HG02938 (cell line): ENCODE results near the gene CENPP.

Experiments used
- ATAC-seq: cut with Tn5 transposase; IDR thresholded peaks from one replicate; pipeline ENCODE4 v1.9.1; 2021; ENCODE audit warnings: mild to moderate bottlenecking, moderate library complexity; ENCODE audit not compliant: unreplicated experiment

The CENPP gene

DNA sequence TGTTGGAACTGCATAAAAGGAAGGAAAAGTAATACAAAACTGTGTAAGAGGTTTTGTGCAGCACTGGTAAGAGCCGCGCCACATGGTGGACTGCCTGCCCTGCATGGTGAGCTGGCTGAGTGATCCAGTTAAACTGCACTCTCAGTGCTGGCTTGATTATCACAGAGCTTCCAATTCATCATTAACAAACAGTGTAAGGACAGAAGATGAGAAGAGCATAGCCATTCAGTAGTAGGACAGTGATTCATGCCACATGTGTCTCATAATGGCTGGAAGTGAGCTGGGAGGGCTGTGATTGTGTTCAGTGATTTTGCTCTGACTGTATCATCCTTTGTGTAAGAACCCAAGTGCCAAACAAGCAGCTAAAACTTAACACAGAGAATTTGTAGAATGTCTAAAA lies 142.5 kb downstream of the CENPP start:
- ATAC-seq = no peak

GRCh38 chr9:92474587-92474986 lies 148.8 kb downstream of the CENPP start:
- no peak for ATAC-seq

GRCh38 chr9:92476962-92477361 lies 151.2 kb downstream of the CENPP start:
- ATAC-seq = no peak

- ATAC-seq = no peak
Measured at GRCh38 chr9:92478783-92479182, 153.0 kb downstream of the CENPP start.

GRCh38 chr9:92479346-92479745 lies 153.6 kb downstream of the CENPP start:
- ATAC-seq = no peak

- no peak for ATAC-seq
Measured at GRCh38 chr9:92480291-92480771, 154.6 kb downstream of the CENPP start.

GRCh38 chr9:92480986-92481633 lies 155.4 kb downstream of the CENPP start:
- no peak for ATAC-seq

DNA sequence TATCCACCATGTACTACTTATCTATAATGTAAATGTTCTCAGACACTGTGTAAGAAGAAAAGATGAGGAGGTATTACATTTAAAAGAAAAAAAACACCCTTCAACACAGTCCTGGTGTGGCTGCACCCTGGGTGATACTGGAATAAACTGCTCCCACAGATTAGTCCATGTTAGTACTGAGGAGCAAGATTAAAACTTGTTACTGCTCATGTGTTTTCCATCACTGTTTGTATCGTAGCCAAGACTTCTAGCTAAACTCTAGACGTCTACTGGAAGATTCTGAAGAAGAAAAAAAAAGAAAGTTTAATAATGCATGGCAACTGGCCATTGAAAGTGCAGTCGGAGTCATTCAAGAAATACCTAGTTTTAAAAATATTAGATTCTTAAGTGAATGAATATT lies 156.6 kb downstream of the CENPP start, which contains the start of gene ASPN:
TSS of gene ASPN (minus strand) at position 178 of the 400 bp plus-strand sequence.
- ATAC-seq = no peak

DNA sequence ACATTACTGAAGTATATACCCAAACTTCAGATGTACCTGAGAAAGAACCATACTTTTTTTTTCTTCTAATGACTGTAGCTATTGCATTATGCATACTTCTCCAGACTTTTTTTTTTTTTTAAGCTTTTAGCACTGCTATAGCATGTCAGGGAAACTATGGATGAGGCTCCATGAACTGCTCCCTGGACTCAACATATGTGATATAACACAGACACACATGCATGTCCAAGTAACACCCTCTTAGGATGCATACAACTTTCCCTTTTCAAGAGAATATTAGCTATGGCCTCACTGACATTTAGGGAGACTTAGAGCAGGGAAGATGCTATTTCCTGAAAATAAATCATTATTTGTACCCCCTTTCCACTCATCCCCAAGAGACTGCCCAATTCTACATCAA lies 157.1 kb downstream of the CENPP start:
- ATAC-seq = no peak

GRCh38 chr9:92483627-92484545 lies 158.1 kb downstream of the CENPP start:
- ATAC-seq = no peak

DNA sequence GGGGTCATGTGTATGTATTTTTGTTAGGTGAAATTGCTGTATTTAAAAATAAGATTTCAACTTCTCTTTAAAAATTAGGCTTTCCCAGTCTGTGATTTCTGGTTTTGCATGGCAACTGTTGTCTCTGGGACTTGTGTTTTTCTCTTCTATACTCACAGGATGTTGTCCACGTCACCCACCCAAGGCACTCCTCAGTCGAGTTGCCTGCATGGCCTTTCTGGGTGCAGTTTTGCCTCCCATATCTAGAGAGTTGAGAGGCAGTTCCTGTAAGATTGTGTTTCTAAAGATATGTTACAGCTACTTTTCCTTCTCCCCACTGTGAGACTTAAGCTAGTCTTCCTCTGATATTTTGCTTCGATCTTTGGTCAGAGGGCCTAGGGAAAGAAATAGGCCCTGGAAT lies 158.8 kb downstream of the CENPP start:
- ATAC-seq = no peak

DNA sequence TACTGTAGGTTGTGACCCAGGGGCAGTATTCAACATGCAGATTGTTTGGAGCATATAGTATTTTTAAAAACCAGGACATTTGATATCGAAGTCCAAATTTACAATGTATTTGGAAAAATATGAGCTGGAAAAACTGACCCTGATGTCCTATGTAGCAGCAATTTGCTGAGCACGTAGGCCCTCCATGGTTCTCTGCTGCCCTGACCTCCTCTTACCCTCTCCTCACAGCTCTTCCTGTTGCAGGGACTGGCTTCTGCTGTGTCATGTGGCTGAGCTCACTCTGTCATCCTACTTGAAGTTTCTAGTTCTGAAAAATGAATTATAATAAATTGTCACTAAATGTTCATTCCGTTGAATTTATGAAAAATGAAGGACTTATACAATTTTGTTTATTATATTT lies 160.6 kb downstream of the CENPP start:
- ATAC-seq = no peak

DNA sequence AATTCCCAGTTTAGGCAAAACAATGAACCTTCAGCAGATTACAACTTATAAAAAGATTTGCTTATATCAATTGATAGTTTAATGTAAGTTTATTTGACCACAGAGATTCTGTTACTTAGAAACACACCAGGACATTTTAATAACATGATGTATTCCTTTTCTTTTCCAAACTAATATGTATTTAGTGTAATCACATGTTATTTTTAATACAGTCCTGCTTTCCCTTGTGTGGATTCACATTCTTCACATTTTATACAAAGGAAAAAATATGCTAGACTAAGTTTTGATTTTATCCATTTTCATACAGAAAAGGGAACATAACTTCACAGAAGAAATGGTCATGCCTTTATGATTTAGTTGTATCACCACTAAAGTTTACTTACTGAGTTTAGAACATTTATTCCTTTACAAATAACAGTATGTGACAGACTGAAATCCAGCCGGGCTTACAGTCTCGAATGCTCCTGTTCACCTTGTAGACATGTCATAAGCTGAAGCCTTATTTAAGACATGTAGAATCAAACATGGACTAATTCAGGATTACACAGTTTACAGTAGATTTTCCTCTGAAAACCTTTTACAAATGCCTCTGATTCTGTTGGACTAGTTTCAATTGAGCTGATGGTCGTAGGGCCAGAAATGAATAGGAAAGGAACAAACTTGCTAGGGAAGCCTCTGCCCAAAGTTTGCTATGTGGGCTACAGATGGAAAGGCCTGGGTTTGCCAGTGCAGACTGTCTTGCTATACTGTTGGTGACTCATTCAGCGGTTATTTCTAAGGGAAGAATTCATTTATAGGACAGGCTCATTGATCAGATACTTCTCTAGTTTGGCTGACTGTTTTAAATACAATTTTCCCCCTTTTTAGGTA lies 163.2 kb downstream of the CENPP start:
- ATAC-seq = no peak

DNA sequence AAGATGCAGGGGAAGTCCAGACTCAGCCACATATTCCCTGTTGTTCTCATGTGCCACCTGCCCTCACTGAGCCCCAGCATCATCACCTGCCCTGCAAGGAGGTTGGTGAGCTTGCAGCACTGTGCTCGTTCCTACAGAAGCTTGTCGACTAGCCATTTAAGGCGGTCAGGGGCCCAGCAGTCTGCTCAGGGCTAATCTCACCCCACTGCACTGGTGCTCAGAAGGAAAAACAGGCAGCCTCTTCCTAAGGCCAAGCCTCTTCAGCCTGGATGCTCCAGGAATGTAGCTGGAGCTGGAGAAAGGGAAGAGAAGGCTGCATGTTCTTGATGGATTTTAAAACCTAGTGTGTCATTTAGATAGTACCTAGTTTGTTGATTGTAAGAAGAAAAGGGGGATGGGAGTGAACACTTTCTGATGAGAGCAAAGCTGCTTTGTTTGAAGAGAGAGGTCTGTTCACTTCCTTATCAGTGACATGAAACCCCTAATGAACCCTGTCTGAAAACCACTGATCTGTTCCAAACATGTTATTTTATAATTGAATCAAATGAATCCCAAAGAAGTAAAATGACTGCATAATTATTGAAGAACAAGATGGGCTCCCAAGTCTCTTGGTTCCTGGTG lies 167.1 kb downstream of the CENPP start:
- ATAC-seq = no peak

DNA sequence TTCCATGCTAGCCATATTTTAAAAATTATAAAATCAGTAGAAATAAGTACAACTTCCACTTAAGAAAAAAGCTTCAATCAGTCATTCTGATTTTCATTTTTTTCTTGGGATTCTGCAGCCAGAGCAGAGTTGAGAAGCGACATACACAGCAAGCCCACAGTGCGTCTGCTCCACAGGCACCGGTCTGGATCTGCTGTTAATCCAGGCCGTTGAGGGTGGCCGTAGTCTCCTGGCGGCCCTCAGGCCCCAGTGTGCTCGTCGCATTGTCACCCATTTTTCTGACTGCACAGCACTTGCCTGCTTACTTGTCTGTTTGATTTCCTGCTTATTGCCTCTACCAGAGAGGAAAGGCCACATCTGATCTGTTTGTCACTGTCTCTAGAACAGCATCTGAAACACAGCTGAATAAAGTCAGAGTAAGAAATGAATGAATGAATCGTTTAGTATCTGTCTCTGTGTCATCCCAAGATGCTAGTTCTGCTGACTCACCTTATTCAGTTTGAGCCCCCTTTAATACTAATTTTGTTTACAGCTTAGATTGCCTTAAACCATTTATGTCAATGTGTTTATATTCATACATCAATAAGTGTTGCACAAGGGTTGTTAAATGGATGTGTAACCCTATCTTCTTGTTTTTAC lies 168.1 kb downstream of the CENPP start:
- no peak for ATAC-seq

DNA sequence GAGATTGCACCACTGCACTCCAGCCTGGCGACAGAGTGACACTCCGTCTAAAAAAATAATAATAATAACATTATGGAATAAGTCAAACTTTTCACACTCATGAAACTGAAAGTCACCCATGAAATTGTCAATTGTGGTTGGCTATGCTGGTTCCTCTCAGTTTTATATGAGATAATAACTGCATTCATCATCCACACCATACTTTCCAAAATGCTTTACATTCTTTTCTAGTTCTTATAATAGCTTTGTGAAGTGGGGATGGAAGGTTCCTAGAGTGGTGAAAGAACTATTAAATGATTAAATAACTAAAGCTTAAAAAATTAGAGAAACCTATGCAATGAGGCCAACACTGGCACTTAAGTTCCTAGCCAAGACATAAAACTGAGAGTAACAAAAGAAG lies 169.1 kb downstream of the CENPP start:
- no peak for ATAC-seq

- ATAC-seq = no peak
Measured at GRCh38 chr9:92496396-92497176, 170.8 kb downstream of the CENPP start.

DNA sequence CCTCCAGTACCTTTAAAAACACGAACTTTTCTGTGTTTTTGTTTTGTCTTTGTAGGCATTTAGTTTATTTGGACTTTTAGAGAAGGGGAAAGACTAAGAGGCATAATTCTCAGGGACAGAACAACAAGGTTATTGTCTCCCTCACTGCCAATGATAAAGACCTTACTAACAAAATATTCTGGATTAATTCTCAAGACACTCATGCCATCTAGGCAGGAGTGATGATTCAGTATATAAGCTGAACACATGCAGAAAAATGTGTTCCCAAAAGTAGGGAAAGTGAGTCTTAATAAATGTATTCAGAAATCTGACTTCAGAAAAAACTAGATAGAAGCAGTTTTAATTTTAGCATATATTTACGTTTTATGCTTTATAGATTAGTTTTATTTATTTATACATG lies 173.9 kb downstream of the CENPP start:
- ATAC-seq = no peak

- ATAC-seq = no peak
Measured at GRCh38 chr9:92500725-92501124, 175.0 kb downstream of the CENPP start.
